ENCODE results near the gene COL15A1. TPM values are rescaled to one million over a fixed set of nuclear protein-coding genes. Genes with fewer than 3 reads are reported as not detected.

COL15A1 gene
- total and polyA plus RNA-seq, 10 donors, result 0.33 to 9.3 (median 2.1) TPM

DNA sequence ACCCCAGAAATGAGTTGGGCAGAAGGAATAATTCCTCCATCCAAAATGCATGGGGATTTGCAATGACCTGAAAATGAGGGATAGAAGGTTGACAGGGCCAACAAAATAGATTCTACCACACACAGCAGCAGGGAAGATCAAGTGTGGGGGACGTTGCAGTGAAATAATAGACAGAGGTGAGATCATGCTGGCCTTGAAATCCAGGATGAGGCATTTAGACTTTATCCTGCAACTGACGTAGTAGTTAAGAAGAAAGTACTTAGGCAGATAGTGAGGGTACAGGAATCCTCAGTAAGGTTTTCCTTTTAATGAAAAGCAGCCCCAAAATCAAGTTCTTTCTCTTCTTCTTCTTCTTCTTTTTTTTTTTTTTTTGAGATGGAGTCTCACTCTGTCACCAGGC, 129.6 kb downstream of the COL15A1 start:
- Histone ChIP-seq H3K4me1 (peaks cover 12 to 59% (median 21%) of the 10 kb centered on the region in 6 donors), H3K4me3 (no peak overlapping the region), H3K27ac (no peak overlapping the region), H3K27me3 (replicated peaks in 1 of 7) (no peaks in the 10 kb centered on the region), H3K36me3 (no peaks in the 10 kb centered on the region), H3K9me3 (no peaks in the 10 kb centered on the region)
- intact Hi-C loops (cut with DNase I; ENCODE audit: low total_unique reads), result no loop called here
- WGBS, 5 donors, result 69 to 80% (median 75%) methylated on average over 2 of the region's 2 CpGs
- no peak for TF ChIP-seq POLR2AphosphoS5 (IDR thresholded peaks at IDR 0.05)
- TF ChIP-seq, protein P1, sequence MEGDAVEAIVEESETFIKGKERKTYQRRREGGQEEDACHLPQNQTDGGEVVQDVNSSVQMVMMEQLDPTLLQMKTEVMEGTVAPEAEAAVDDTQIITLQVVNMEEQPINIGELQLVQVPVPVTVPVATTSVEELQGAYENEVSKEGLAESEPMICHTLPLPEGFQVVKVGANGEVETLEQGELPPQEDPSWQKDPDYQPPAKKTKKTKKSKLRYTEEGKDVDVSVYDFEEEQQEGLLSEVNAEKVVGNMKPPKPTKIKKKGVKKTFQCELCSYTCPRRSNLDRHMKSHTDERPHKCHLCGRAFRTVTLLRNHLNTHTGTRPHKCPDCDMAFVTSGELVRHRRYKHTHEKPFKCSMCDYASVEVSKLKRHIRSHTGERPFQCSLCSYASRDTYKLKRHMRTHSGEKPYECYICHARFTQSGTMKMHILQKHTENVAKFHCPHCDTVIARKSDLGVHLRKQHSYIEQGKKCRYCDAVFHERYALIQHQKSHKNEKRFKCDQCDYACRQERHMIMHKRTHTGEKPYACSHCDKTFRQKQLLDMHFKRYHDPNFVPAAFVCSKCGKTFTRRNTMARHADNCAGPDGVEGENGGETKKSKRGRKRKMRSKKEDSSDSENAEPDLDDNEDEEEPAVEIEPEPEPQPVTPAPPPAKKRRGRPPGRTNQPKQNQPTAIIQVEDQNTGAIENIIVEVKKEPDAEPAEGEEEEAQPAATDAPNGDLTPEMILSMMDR (IDR thresholded peaks at IDR 0.05 in 8 of 11, conservative IDR thresholded peaks at IDR 0.05 in 3 of 11), result no peak
- no peak for TF ChIP-seq POLR2A (IDR thresholded peaks at IDR 0.05)
- DNase-seq, result no peak

DNA sequence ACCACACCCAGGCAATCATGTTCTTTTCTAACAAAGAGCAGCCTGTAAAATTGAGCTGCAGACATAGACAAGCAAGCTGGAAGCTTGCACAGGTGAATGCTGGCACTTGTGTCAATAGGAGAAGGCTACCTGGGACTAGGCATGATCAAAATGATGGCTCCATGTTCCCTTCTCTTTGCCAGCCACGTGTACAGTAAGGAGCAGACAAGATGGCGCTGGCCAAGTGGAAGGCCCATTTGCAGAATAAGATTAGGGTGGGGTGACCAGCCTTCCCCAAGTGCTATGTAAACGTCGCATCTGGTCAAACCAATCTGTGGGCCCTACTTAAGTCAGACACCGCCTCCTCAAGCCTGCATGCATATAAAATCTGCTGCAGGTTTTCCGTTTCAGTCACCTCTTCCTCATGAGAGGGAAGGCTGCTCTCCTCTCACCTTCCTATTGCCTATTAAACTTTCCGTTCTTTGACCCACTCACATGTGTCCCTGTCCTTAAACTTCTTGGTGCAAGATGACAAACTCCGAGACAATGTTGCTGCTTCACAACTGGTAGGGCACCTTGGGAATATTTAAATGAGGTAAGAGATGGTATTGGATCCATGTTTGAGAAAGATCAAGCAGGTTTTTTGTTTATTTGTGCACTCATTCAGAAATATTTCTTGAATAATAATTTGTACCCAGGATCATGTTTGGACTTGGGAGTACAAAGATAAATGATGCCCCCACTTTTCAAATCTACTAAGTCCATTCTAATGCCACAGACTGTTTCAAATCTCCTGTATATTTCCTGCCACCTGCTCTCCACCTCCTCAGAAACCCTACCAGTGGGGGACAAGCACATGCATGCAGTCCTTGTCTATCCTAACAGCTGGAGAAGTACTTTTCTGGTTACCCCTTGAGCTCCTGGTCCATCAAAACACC, 130.5 kb downstream of the COL15A1 start:
- no peak overlapping the region for H3K4me3 ChIP-seq
- no peaks in the 10 kb centered on the region for H3K36me3 ChIP-seq
- H3K27ac ChIP-seq, result no peak overlapping the region
- H3K27me3 ChIP-seq (replicated peaks in 1 of 7), result no peaks in the 10 kb centered on the region
- DNase-seq, result no peak
- intact Hi-C loops (cut with DNase I; ENCODE audit: low total_unique reads), result no loop called here
- no peak for TF ChIP-seq POLR2AphosphoS5 (IDR thresholded peaks at IDR 0.05)
- TF ChIP-seq, protein P1 (IDR thresholded peaks at IDR 0.05 in 8 of 11, conservative IDR thresholded peaks at IDR 0.05 in 3 of 11), result no peak
- no peak for TF ChIP-seq POLR2A (IDR thresholded peaks at IDR 0.05)
- 85 to 93% (median 90%) methylated on average over 8 of the region's 8 CpGs for WGBS, 5 donors
- no peaks in the 10 kb centered on the region for H3K9me3 ChIP-seq
- peaks cover 12 to 51% (median 17%) of the 10 kb centered on the region in 6 donors for H3K4me1 ChIP-seq

DNA sequence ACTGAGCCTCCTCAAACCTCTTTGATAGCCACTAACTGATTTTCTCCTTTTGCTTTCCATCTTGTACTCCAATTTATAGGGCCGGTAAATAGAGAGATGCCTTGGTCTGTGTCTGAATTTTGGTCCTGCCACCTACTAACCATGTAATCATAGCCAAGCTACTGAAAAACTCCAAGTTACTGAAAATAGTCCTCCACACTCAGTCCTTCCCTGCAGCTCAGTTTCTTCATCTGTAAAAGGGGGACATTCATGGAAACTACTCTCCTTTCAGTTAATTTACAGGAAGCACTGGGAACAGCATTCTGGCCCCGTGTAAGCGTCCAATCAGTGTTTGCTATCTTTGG, 131.2 kb downstream of the COL15A1 start:
- WGBS, 5 donors, result 82 to 99% (median 94%) methylated on average over 3 of the region's 3 CpGs
- Histone ChIP-seq H3K4me3 (no peak overlapping the region), H3K27ac (no peak overlapping the region), H3K27me3 (replicated peaks in 1 of 7) (no peaks in the 10 kb centered on the region), H3K4me1 (peaks cover 11 to 45% (median 15%) of the 10 kb centered on the region in 6 donors), H3K9me3 (no peaks in the 10 kb centered on the region), H3K36me3 (no peaks in the 10 kb centered on the region)
- DNase-seq, result no peak
- intact Hi-C loops (cut with DNase I; ENCODE audit: low total_unique reads), result no loop called here
- TF ChIP-seq POLR2A (IDR thresholded peaks at IDR 0.05) (no peak), POLR2AphosphoS5 (IDR thresholded peaks at IDR 0.05) (no peak)
- TF ChIP-seq, protein P1 (IDR thresholded peaks at IDR 0.05 in 8 of 11, conservative IDR thresholded peaks at IDR 0.05 in 3 of 11), result no peak

DNA sequence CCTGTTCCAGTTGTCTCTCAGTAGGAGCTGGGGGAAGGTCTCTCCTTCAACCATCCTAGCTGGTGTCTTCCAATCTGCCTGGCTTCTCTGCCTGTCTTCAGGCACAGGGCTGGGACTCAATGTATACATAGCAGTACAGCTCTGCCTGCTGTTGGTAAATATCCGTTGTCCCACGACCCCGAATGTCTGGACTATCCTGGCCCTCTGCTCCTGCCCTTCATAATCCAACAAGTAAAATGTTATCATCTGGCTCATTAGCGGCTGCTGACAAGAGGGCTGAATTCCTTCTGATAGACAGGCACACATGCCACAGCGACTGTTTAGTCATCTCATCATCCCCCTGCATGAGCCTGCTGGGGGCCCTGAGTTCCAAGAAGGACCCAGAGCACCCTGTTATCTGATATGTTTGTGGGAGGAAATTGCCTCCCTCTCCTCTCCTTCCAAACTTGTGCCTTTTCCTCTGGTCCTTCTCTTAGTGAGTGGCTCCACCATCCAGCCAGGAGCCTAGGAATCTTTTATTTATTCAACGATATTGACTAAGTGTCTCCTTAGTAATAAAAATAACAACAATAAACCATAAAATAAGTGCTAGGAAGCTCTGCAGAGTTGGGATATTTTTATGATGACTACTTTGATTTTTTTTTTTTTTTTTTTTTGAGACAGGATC, 131.7 kb downstream of the COL15A1 start:
- DNase-seq, result no peak
- Histone ChIP-seq H3K4me1 (peaks cover 11 to 45% (median 15%) of the 10 kb centered on the region in 6 donors), H3K27ac (no peak overlapping the region), H3K9me3 (no peaks in the 10 kb centered on the region), H3K27me3 (replicated peaks in 1 of 7) (no peaks in the 10 kb centered on the region), H3K36me3 (no peaks in the 10 kb centered on the region), H3K4me3 (no peak overlapping the region)
- TF ChIP-seq POLR2AphosphoS5 (IDR thresholded peaks at IDR 0.05), result no peak
- WGBS, 5 donors, result 80 to 91% (median 86%) methylated on average over 6 of the region's 6 CpGs
- intact Hi-C loops (cut with DNase I; ENCODE audit: low total_unique reads), result no loop called here

Data from spleen (tissue), 11 donors.